PC-3 (cell line): Measurements from ENCODE around the gene SGO1.

ENCODE experiments used
- EZH2 ChIP-seq: fragments of 300-600 bp; sonication (generic); IDR thresholded peaks from one replicate; pipeline ENCODE4 v1.6.1; 2017; ENCODE audit warnings: antibody characterized with exemption, mild to moderate bottlenecking, low read length; ENCODE audit not compliant: unreplicated experiment
- EZH2phosphoT487 ChIP-seq: fragments of 300-600 bp; sonication (generic); IDR thresholded peaks from 2 replicates; pipeline ENCODE4 v1.6.1; 2018; ENCODE audit warnings: mild to moderate bottlenecking, antibody characterized with exemption, low read length, borderline replicate concordance
- TF ChIP-seq, protein P1 (sequence below): fragments of 300-600 bp; sonication (generic); conservative IDR thresholded peaks from 2 replicates; pipeline ENCODE4 v1.5.1; 2017; ENCODE audit warnings: antibody characterized with exemption, low read depth, mild to moderate bottlenecking, low read length

DNA sequence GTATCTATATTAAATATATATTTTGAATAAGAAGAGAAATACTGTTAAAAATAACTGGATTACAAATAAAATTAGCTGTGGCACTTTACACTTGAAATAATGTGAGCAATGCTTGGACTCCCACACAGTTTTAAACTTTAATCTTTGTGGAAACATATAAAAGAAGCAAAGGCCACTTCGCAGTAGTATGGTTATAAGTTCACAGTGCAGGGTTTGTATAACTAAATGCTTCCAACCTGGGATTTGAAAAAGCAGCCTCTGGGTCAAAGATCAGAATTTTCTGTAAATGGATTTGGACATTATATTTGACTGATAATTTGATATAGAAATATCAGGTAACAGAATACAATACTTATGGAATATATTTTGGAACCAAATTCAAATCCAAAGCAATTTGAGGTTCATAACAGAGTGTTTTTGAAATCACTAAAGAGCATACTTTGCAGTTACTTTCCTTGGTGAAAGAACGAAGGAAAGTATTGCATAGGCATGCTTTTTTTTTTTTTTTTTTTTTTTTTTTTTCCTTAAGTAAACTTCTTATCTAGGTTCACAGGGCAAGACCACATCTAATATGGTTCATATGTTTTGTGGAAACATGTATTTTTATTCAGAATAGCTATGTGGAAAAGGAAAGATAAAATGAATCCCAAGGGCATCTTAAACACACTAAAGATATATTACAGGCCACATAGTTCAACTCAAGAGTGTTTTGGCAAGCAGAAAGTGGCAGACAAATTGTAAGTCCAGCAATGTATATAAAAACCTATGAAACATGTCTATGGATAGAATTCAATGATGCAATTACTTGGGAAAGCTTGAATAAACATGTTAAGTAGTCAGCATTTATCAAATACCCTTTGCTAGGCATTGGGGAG lies 47.1 kb upstream of the SGO1 start:
- TF ChIP-seq EZH2: no peak
- TF ChIP-seq, protein P1, sequence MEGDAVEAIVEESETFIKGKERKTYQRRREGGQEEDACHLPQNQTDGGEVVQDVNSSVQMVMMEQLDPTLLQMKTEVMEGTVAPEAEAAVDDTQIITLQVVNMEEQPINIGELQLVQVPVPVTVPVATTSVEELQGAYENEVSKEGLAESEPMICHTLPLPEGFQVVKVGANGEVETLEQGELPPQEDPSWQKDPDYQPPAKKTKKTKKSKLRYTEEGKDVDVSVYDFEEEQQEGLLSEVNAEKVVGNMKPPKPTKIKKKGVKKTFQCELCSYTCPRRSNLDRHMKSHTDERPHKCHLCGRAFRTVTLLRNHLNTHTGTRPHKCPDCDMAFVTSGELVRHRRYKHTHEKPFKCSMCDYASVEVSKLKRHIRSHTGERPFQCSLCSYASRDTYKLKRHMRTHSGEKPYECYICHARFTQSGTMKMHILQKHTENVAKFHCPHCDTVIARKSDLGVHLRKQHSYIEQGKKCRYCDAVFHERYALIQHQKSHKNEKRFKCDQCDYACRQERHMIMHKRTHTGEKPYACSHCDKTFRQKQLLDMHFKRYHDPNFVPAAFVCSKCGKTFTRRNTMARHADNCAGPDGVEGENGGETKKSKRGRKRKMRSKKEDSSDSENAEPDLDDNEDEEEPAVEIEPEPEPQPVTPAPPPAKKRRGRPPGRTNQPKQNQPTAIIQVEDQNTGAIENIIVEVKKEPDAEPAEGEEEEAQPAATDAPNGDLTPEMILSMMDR: no peak
- no peak for TF ChIP-seq EZH2phosphoT487
